Loucy (cell line): Measurements from ENCODE around the gene KLF13.

Source experiments
- H2AFZ ChIP-seq: fragments of 200-600 bp; sonication (generic); 2 replicates; pipeline ENCODE4 v1.6.0; 2016; ENCODE audit warnings: antibody characterized with exemption, mild to moderate bottlenecking, low read length, moderate library complexity
- H3F3A ChIP-seq: fragments of 200-600 bp; 2 replicates; pipeline ENCODE4 v1.6.0; 2016; ENCODE audit warnings: antibody characterized with exemption, low read depth, mild to moderate bottlenecking
- H3K27me3 ChIP-seq: fragments of 200-600 bp; sonication (generic); 2 replicates; pipeline ENCODE4 v1.6.1; 2014; ENCODE audit warnings: low read length, mild to moderate bottlenecking; ENCODE audit not compliant: insufficient read depth, poor library complexity, severe bottlenecking
- H3K36me3 ChIP-seq: fragments of 200-600 bp; sonication (generic); 2 replicates; pipeline ENCODE4 v1.6.1; 2016; ENCODE audit warnings: low read length; ENCODE audit not compliant: insufficient read depth
- H3K4me1 ChIP-seq: fragments of 200-600 bp; sonication (generic); 2 replicates; pipeline ENCODE4 v1.5.1; 2014; ENCODE audit warnings: low read length, mild to moderate bottlenecking; ENCODE audit not compliant: insufficient read depth, poor library complexity, severe bottlenecking
- H3K4me2 ChIP-seq: fragments of 200-600 bp; sonication (generic); 2 replicates; pipeline ENCODE4 v1.6.0; 2014; ENCODE audit warnings: antibody characterized with exemption, low read length, low read depth, mild to moderate bottlenecking; ENCODE audit not compliant: poor library complexity, severe bottlenecking
- H3K4me3 ChIP-seq: fragments of 200-600 bp; sonication (generic); 2 replicates; pipeline ENCODE4 v1.5.1; 2014; ENCODE audit warnings: low read length, mild to moderate bottlenecking, mixed read lengths; ENCODE audit not compliant: poor library complexity, severe bottlenecking
- H3K79me2 ChIP-seq: fragments of 200-600 bp; sonication (generic); 2 replicates; pipeline ENCODE4 v1.6.1; 2014; ENCODE audit warnings: low read length; ENCODE audit not compliant: insufficient read depth
- H3K9ac ChIP-seq: fragments of 200-600 bp; sonication (generic); 2 replicates; pipeline ENCODE4 v1.6.0; 2014; ENCODE audit warnings: mild to moderate bottlenecking, low read depth, low read length, moderate library complexity; ENCODE audit not compliant: poor library complexity, severe bottlenecking
- H3K9me2 ChIP-seq: fragments of 200-600 bp; sonication (generic); replicated peaks from 2 replicates; pipeline ENCODE4 v1.6.1; 2016; ENCODE audit warnings: low read depth, low read length, mixed read lengths
- H3K9me3 ChIP-seq: fragments of 200-600 bp; sonication (generic); 2 replicates; pipeline ENCODE4 v1.6.1; 2014; ENCODE audit warnings: mild to moderate bottlenecking, antibody characterized with exemption, low read length, low read depth; ENCODE audit not compliant: insufficient read depth
- H4K20me1 ChIP-seq: fragments of 200-600 bp; sonication (generic); 2 replicates; pipeline ENCODE4 v1.6.0; 2014; ENCODE audit warnings: antibody characterized with exemption, low read length, mild to moderate bottlenecking; ENCODE audit not compliant: insufficient read depth, poor library complexity, severe bottlenecking
- CTCF ChIP-seq: fragments of 200-600 bp; sonication (generic); conservative IDR thresholded peaks from 2 replicates; pipeline ENCODE4 v1.5.1; 2014; ENCODE audit warnings: mild to moderate bottlenecking, antibody characterized with exemption, low read length
- EZH2phosphoT487 ChIP-seq: fragments of 200-600 bp; IDR thresholded peaks from 2 replicates; pipeline ENCODE4 v1.6.1; 2018; ENCODE audit warnings: antibody characterized with exemption, mild to moderate bottlenecking, moderate library complexity, borderline replicate concordance

Gene KLF13

GRCh38 chr15:31306426-31307269 lies 20.0 kb upstream of the KLF13 start:
- no peaks in the 10 kb centered on the region for H3K27me3 ChIP-seq
- H2AFZ ChIP-seq = no peak overlapping the region

GRCh38 chr15:31307270-31308184 lies 19.1 kb upstream of the KLF13 start:
- no peak overlapping the region for H3K4me2 ChIP-seq
- H2AFZ ChIP-seq = no peak overlapping the region
- H3K9me3 ChIP-seq = no peaks in the 10 kb centered on the region
- no peak overlapping the region for H3K4me3 ChIP-seq
- H3K4me1 ChIP-seq = no peaks in the 10 kb centered on the region
- no peaks in the 10 kb centered on the region for H3K79me2 ChIP-seq
- no peaks in the 10 kb centered on the region for H4K20me1 ChIP-seq
- no peak overlapping the region for H3K9ac ChIP-seq
- no peaks in the 10 kb centered on the region for H3K36me3 ChIP-seq
- no peaks in the 10 kb centered on the region for H3K9me2 ChIP-seq
- H3K27me3 ChIP-seq = no peaks in the 10 kb centered on the region
- H3F3A ChIP-seq = no peaks in the 10 kb centered on the region
- no peak for TF ChIP-seq EZH2phosphoT487
- TF ChIP-seq CTCF = no peak

More at GRCh38 chr15:31306426-31307269, 20.0 kb upstream of the KLF13 start:
- no peaks in the 10 kb centered on the region for H4K20me1 ChIP-seq
- no peak overlapping the region for H3K4me3 ChIP-seq
- peaks cover 5% of the 10 kb centered on the region for H3K4me1 ChIP-seq
- H3K4me2 ChIP-seq = no peak overlapping the region
- H3K9me3 ChIP-seq = no peaks in the 10 kb centered on the region
- no peaks in the 10 kb centered on the region for H3K36me3 ChIP-seq
- H3K9ac ChIP-seq = no peak overlapping the region
- TF ChIP-seq CTCF (no peak), EZH2phosphoT487 (no peak)
- H3F3A ChIP-seq = no peaks in the 10 kb centered on the region
- H3K9me2 ChIP-seq = no peaks in the 10 kb centered on the region
- H3K79me2 ChIP-seq = no peaks in the 10 kb centered on the region

- H3K4me2 ChIP-seq = no peak overlapping the region
Measured at GRCh38 chr15:31308185-31308639, 18.4 kb upstream of the KLF13 start.

More at GRCh38 chr15:31308185-31308639, 18.4 kb upstream of the KLF13 start:
- no peaks in the 10 kb centered on the region for H3K79me2 ChIP-seq
- no peak overlapping the region; the same call in 1 of the 2 replicates for H2AFZ ChIP-seq
- H4K20me1 ChIP-seq = no peaks in the 10 kb centered on the region
- H3K4me3 ChIP-seq = no peak overlapping the region
- H3F3A ChIP-seq = no peaks in the 10 kb centered on the region
- no peaks in the 10 kb centered on the region for H3K36me3 ChIP-seq
- H3K4me1 ChIP-seq = no peaks in the 10 kb centered on the region
- H3K9me3 ChIP-seq = no peaks in the 10 kb centered on the region
- no peak overlapping the region for H3K9ac ChIP-seq
- no peaks in the 10 kb centered on the region for H3K9me2 ChIP-seq
- no peaks in the 10 kb centered on the region for H3K27me3 ChIP-seq
- no peak for TF ChIP-seq EZH2phosphoT487
- TF ChIP-seq CTCF = no peak
